HG03432 (cell line): ENCODE results near the gene IGF2.
"Not testable (repeated sequence)": the region's sequence is repeated elsewhere in the genome, so short reads cannot be mapped to it uniquely, and the experiment has no call there.

Experiments
- ATAC-seq: cut with Tn5 transposase; IDR thresholded peaks from one replicate; pipeline ENCODE4 v1.9.1; 2021; ENCODE audit warnings: mild to moderate bottlenecking, moderate library complexity; ENCODE audit not compliant: unreplicated experiment

Gene IGF2

GRCh38 chr11:2139123-2139521 is at the start of gene IGF2:
IGF2 (minus strand) TSS chr11:2139389; CDS start chr11:2135523, 3,866 bp downstream.
- no peak for ATAC-seq

- no peak for ATAC-seq
Measured at GRCh38 chr11:2188745-2189144, 49.6 kb upstream of the IGF2 start.

GRCh38 chr11:2187280-2187707 is 48.1 kb upstream of the IGF2 start:
- no peak for ATAC-seq

- no peak for ATAC-seq
Measured at GRCh38 chr11:2186669-2187279, 47.6 kb upstream of the IGF2 start.

- no peak for ATAC-seq
Measured at GRCh38 chr11:2185324-2186085, 46.3 kb upstream of the IGF2 start.

- ATAC-seq, result no peak
Measured at GRCh38 chr11:2182692-2183474, 43.7 kb upstream of the IGF2 start.

- no peak for ATAC-seq
Measured at GRCh38 chr11:2182075-2182474, 42.9 kb upstream of the IGF2 start.

GRCh38 chr11:2180789-2181370 is 41.7 kb upstream of the IGF2 start:
- no peak for ATAC-seq

GRCh38 chr11:2180347-2180746 is 41.2 kb upstream of the IGF2 start:
- no peak for ATAC-seq

GRCh38 chr11:2179516-2179915 is 40.3 kb upstream of the IGF2 start:
- no peak for ATAC-seq

GRCh38 chr11:2178906-2179494 is 39.8 kb upstream of the IGF2 start:
- no peak for ATAC-seq

- not testable (repeated sequence) for ATAC-seq
Measured at GRCh38 chr11:2178055-2178773, 39.0 kb upstream of the IGF2 start.

GRCh38 chr11:2177076-2177475 is 37.9 kb upstream of the IGF2 start:
- ATAC-seq, result no peak

GRCh38 chr11:2176389-2176900 is 37.3 kb upstream of the IGF2 start:
- no peak for ATAC-seq

- no peak for ATAC-seq
Measured at GRCh38 chr11:2175659-2176058, 36.5 kb upstream of the IGF2 start.

- no peak for ATAC-seq
Measured at GRCh38 chr11:2174361-2174760, 35.2 kb upstream of the IGF2 start.

GRCh38 chr11:2173761-2174160 is 34.6 kb upstream of the IGF2 start:
- no peak for ATAC-seq

GRCh38 chr11:2173150-2173693 is 34.0 kb upstream of the IGF2 start:
- ATAC-seq, result no peak

GRCh38 chr11:2172676-2173075 is 33.5 kb upstream of the IGF2 start:
- ATAC-seq, result no peak

- ATAC-seq, result no peak
Measured at GRCh38 chr11:2171591-2172003, 32.4 kb upstream of the IGF2 start, which contains the start of gene TH. TH (minus strand) TSS chr11:2171815; CDS start chr11:2171786, 29 bp downstream.
